Loucy (cell line): ENCODE data around the gene SDCCAG8.

Experiments used
- EZH2phosphoT487 ChIP-seq: fragments of 200-600 bp; IDR thresholded peaks from 2 replicates; pipeline ENCODE4 v1.6.1; 2018; ENCODE audit warnings: antibody characterized with exemption, mild to moderate bottlenecking, moderate library complexity, borderline replicate concordance
- TF ChIP-seq, protein P1 (sequence below): fragments of 200-600 bp; sonication (generic); conservative IDR thresholded peaks from 2 replicates; pipeline ENCODE4 v1.5.1; 2014; ENCODE audit warnings: mild to moderate bottlenecking, antibody characterized with exemption, low read length

DNA sequence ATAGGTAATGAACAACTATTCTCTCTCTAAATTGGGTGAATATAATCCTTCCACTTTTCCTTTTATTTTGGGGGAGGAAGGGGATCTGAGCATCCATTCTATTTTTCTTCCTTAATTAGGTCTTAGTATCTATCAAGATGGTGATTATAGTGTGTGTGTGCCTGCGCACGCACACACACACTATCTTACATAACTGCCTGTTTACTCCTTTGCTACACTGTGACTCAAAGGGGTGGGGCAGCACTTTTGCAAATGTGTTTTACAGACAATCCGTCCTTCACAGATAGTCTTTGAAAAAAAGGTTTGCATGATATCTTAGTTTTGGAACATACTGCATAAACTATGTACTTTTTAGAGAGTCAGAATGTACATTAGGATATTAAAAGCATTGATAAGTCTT is 191.5 kb downstream of the SDCCAG8 start:
- TF ChIP-seq, protein P1, sequence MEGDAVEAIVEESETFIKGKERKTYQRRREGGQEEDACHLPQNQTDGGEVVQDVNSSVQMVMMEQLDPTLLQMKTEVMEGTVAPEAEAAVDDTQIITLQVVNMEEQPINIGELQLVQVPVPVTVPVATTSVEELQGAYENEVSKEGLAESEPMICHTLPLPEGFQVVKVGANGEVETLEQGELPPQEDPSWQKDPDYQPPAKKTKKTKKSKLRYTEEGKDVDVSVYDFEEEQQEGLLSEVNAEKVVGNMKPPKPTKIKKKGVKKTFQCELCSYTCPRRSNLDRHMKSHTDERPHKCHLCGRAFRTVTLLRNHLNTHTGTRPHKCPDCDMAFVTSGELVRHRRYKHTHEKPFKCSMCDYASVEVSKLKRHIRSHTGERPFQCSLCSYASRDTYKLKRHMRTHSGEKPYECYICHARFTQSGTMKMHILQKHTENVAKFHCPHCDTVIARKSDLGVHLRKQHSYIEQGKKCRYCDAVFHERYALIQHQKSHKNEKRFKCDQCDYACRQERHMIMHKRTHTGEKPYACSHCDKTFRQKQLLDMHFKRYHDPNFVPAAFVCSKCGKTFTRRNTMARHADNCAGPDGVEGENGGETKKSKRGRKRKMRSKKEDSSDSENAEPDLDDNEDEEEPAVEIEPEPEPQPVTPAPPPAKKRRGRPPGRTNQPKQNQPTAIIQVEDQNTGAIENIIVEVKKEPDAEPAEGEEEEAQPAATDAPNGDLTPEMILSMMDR, result no peak
- TF ChIP-seq EZH2phosphoT487, result no peak
